CD4-positive, alpha-beta T cell treated with Interleukin-15 for 1 hour (primary cell): ENCODE results near the gene KLRD1.
"Not testable (repeated sequence)": the region's sequence is repeated elsewhere in the genome, so short reads cannot be mapped to it uniquely, and the experiment has no call there.

Experiments used
- DNase-seq: peaks from one replicate; pipeline ENCODE4 v3.0.0-alpha.2; 2020

KLRD1 gene, protein sequence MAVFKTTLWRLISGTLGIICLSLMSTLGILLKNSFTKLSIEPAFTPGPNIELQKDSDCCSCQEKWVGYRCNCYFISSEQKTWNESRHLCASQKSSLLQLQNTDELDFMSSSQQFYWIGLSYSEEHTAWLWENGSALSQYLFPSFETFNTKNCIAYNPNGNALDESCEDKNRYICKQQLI

DNA sequence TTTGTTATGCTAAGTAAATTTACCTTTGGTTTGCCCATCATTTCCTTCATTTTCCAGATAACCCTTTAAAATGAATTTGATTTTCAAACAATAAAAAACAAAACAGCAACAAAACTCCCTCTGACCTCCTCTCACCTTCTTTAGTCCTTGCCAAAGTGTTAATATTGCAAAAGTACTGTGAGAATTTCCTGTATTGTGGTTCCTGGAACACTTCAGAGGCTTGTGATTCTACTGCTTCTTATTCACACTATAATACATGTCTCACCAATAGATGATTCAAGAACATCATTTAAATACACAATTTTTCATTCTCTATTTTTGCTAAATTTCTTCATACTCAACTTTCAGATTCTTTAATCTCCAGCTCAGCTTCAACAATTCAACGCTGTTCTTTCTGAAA is at the start of gene KLRD1:
TSS of gene KLRD1 (plus strand) at position 241 of the 400 bp plus-strand sequence. CDS start 208 bp downstream, outside the sequence.
- DNase-seq = no peak

DNA sequence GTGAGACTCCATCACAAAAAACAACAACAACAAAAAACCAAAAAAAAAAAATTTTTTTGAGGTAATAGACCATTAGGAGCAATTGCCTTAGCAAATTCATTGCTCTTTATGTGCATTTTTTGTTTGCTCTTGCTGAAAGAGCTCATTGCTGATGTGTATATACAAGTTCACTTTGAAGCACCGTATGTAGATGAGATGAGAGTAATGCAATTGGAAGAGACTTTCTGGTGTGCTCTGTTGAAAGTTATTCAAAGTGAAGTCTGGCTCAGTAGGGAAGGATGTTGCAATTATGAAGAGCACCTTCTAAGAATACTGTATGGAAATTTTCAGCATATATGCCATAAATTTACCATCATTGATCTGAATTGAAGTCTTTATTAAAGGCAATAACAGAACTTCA is 46.7 kb upstream of the KLRD1 start:
- DNase-seq = no peak

DNA sequence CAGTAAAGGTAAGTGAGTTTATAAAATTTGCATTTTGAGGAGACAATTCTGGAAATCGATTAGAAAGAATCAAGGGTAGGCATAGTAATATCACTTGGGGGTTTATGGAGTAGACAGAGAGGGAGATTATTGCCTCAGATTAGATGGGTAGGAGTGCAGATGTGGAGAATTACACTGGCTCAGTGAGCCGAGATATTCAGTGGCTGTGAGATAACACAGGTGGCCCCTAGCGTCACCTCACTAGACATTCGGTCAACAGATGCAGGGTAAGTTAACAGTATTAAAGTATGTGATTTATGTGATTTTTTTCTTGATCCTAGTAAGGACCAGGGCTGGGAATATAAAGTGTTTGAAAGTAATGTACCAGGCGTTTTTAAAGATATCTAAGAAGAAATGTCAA is 39.6 kb upstream of the KLRD1 start:
- no peak for DNase-seq

DNA sequence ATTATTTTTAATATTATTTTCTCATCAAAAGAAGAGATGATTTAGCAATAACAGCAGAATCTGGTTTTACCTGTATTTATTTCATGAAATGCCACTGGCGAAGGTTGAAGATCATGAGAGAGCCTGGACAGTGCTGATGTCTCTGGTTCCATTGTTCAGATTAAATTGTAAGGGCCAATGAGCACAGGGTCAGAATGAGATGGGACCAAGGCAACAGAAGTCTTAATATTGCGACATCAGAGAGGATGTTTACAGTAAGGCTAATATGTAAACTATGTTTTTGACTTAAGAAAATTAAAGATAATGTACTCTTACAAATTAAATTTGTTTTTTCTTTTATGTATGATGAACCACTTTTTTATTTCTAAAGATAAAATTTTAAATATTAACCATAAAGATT is 35.2 kb upstream of the KLRD1 start:
- DNase-seq = no peak

DNA sequence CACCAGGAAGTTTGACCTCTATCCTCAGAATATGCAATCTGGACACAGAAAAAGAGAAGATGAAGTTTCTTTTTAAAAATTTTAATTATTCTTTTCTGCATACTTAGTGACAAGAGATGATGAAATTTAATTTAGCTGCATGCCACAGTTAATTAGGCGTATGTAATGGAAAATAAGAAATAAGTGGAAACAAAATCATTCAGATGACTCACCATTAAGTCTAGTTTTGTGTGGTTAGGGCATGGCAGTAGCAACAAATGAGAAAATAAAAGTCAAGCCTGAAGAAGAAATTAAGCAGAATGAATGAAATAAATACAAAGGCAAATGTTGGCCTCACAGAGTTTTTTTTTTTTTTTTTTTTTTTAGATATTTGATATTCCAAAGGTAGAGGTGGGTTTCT is 30.9 kb upstream of the KLRD1 start:
- DNase-seq = no peak

DNA sequence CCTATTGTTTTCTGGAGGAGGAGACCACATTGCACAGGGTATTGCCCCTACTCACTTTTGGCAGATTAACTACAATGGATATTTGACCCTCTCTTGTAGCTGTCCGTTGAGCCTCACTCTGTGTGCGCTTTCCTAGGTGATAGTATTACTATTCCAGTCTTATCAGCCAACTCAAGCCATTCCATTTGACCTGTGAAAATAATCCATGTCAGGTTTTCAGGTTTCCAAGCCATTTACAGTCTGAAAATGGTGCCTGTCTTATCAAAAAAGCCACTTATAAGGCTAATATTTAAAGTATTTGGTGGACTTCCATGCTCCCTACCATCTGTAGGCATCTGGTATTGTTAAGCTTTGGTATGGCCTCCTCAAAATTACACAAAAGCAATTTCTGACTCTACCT is 29.6 kb upstream of the KLRD1 start:
- no peak for DNase-seq

DNA sequence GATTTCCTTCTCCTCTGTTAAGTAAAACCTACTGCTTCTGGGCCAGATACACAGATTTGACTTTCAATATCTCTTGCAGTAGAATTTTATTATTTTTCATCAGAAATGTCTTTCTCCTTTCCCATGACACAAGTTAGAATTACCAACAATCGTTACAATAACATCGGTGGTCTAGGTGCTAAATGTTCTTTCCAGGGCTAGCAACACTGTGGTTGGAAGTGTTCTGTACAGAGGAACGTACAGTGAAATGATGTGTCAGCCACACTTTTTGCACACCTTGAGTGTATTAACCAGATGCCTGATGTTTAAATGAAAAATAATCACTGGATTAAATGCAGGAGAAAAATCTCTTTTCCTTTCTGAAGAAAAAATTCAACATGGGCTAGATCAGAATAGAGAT is 27.7 kb upstream of the KLRD1 start:
- DNase-seq = no peak

DNA sequence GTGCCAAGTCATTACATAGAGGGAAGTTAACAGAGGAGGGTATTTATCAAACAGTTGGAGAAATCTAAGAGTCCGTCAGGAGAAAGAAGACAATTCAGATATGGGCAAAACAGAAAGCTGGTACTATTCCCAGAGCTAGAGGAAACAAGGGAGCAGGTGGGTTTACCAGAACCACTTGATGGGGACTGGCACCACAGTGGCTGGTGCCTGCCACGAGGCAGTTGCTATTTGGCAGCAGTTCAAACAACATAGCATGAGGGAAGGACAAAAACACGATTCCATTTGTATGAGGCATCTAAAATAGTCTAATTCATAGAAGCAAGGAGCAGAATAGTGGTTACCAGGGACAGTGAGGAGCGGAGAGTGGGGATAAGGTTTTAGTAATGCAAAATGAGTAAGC is 24.6 kb upstream of the KLRD1 start:
- no peak for DNase-seq

DNA sequence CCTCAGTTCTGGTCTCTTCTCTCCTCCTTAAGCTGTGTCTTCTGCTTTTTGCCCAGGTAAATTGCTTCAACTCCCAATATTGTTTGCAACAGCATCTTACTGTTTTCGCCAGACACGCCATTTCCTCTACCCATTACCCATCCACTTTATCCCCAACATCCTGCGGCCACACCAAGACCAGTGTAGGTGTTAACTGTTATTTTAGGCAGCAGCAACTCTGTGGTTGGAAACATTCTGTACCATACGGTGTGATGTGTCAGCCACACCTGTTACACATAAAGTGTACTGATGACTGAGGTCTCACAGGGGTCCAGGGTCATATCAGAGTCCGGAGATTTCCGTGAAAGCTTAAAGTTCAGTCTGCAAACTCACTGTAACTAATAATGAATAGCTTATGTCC is 21.8 kb upstream of the KLRD1 start:
- DNase-seq = peak; percentile 30

DNA sequence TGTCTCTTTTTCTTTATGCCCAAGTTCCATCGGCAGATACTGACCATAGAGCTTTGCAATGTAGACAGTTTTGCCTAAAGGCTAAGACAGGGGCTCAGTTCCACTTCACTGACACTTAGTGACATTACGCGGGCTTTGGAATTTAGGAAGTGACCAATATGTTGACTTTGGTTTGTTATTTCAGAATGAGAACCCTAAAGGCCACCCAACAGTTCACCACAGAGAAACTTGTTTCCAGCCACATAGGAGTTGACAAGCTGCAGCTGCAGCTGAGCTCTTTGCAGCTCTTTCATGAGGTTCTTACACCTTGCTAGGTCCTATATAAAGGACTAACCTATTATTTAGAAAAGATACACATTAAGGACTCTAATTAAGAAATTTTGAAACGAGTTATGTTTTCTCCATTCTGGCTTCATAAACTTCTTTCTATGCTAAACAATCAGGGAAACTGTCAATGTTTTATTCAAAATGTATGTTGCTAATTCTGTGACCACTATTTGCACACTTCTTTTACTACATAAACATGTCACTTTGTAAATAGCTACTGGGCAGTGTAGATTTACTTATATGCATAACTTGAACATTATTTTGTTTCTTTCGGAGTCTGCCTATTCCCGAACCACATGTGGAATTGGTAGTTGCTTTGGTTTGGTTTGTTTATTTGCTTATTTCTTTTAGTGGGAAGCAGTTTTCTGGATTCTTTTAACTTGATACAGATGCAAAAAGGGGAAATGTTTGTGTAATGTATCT is 18.5 kb upstream of the KLRD1 start:
- peak; percentile 20 for DNase-seq

DNA sequence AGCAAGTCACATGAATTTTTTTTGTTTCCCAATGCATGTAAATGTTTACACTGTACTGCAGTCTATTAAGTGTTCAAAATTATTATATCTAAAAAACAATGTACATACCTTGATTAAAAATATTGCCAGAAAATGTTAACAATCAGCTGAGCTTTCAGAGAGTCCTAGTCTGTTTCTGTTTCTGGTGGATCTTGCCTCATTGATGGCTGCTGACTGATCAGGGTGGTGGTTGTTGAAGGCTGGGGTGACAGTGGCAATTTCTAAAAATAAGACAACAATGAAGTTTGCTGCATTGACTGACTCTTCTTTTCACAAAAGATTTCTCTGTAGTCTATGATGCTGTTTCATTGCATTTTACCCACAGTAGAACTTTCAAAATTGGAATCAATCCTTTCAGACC is 16.6 kb upstream of the KLRD1 start:
- DNase-seq = no peak

DNA sequence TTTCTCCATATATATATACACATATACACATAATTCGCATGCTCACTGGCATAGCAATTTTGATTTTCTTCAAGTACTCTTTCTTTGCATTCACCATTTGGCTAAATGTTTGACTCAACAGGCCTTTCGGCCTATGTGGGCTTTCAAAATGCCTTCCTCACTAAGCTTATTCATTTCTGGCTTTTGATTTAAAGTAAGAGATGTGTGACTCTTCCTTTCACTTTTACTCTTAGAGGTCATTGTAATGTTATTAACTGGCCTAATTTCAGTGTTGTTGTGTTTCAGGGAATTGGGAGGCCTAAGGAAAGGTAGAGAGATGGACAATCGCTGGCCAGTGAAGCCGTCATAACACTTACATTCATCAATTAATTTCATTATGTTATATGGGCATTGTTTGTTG is 14.5 kb upstream of the KLRD1 start:
- no peak for DNase-seq

DNA sequence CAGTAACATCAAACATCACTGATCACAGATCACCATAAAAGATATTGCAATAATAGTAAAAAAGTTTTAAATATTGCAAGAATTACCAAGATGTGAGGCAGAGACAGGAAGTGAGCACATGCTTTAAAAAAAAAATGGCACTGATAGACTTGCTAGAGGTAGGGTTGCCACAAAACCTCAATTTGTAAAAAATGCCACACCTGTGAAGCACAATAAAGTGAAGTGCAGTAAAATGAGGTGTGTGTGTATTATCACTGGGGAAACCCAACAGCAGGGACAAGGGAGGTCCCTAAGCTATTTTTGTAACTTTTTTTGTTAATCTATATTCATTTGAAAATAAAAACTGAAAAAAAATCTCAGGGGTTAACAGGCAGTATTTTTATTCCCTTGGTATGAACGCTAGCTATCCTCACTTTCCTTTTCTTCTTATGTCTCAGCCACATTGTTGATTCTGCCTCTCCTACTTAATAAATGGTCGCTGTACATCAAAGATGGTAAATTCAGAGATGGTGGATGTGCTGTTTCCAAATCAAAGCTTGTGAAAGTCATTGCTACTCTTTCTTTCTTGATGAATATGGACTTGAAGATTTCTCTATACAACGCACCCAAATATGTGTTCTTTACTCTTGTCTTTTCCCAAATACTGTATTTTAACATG is 14.0 kb upstream of the KLRD1 start:
- DNase-seq = peak; percentile 26

DNA sequence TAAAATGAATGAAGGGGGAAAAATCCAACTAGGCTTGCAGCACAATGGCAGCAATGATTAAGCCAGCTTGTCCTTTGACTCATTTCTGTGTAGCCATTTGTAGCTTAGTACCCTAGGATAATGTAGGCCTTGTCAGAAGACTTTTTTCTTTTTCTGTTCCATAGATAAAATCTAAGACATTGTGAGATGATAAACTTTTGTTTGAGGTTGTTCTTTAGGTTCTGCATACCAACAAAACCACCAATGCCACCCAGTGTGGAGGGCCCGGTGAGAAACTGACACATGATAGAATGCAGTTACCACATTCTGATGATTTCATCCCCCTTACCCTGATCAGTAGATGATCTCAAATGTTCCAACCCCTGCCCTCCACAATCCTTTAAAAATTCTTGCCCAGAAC is 6.6 kb upstream of the KLRD1 start:
- DNase-seq = no peak

DNA sequence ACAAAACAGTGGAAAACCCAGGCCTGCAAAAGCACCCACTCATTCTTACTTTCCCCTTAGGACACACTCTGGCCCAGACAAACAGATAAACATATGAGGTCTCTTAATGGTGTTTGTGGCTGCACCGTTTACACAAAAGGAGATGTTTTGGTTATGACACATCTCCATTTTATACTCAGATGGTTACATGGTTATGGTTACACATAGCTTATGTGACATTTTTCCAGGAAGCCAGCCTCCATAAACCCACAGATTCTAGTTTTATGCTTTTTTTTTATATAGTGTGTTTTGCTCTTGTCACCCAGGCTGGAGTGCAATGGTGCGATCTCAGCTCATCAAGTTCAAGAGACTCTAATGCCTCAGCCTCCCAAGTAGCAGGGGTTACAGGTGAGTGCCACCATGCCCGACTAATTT is 3.5 kb upstream of the KLRD1 start:
- no peak for DNase-seq

DNA sequence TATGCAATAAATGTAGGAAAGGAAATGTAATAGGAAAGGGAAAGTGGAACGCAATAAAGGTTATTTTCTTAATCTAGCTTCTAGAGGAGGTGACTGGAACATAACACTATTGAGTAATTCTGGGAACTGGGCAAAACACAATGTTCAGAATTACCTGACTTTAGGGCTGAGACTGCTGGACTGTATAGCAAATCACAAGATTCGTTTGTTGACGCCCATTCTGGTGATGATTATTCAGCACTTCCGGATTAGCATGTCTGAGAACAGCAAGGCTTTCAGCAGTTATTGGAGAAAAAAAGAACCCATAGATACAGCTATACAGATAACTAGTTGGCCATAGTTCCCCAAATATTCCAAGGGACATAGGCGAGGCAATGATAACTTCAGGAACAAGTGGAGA is 2.3 kb upstream of the KLRD1 start:
- peak; percentile 47 for DNase-seq

DNA sequence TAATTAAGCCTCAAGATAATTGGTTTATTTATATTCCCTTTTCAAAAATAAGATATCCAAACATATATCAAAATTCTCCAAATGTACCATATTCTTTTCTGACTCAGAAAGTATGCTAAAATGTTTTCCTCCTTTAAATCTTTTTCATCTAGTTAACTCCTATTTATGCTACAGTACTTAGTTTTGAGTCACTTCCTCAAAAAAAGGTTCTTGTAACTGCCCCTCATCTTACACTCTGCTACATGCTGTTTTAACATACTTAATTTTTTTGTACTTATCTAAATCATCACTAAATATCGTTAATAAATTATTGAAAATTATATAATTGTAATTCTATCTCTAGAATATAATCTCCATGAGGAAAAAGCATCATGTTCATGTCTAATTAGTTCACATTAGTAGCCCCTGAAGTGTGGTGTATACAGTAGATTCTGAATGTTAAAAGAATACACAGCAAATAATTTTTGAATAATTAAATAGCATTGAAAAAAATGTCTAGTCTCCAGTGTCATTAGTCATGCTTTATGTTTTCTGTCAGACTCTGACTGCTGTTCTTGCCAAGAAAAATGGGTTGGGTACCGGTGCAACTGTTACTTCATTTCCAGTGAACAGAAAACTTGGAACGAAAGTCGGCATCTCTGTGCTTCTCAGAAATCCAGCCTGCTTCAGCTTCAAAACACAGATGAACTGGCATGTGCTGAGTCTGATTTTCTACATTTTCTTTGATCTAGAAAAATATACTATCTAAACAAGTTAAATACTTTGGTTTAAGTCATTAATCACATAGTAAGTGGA is 3.5 kb downstream of the KLRD1 start:
- no peak for DNase-seq

DNA sequence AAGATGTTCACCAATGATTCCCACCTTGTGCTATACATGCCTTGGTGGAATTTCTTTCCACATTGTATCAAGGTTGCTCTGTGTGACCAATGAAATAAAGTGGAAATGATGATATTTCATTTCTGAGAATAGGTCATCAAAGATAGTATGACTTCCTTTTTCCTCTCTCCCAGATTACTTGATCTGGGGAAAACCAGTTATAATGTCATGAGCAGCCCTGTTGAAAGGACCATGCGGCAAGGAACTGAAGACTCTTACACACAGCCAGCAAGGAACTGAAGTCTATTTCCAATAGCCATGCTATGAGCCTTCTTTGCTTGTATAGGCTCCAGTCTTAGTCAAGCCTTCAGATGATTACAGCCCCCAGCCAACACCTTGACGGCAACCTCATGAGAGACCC is 11.7 kb downstream of the KLRD1 start:
- no peak for DNase-seq

DNA sequence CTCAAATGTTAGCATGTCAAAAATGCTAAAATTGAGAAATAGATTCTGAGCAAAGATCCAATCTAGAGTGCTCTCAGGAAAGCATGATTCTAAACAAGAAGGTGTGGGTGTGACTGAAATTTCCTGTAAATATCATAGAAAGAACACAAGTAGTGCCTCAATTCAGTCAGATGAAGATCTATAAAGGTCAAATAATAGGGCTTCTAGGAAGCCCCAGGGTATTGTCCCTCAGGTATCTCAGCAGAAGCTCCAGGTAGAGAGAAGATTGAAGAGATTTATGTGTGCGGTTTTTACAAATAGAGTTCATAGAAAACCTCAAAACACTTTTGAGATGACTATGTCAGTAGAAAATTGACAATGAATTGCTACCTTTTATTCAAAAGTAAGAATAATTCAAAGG is 13.0 kb downstream of the KLRD1 start:
- DNase-seq = no peak

DNA sequence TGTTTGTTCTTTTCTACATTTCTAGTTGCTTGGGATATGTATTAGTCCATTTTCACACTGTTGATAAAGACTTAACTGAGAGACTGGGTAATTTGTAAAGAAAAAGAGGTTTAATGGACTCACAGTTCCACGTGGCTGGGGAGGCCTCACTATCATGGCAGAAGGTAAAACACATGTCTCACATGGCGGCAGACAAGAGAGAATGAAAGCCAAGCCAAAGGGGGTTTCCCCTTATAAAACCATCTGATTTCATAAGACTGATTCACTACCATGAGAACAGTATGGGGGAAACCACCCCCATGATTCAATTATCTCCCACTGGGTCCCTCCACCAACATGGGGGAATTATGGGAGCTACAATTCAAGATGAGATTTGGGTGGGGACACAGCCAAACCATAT is 21.0 kb downstream of the KLRD1 start:
- not testable (repeated sequence) for DNase-seq

DNA sequence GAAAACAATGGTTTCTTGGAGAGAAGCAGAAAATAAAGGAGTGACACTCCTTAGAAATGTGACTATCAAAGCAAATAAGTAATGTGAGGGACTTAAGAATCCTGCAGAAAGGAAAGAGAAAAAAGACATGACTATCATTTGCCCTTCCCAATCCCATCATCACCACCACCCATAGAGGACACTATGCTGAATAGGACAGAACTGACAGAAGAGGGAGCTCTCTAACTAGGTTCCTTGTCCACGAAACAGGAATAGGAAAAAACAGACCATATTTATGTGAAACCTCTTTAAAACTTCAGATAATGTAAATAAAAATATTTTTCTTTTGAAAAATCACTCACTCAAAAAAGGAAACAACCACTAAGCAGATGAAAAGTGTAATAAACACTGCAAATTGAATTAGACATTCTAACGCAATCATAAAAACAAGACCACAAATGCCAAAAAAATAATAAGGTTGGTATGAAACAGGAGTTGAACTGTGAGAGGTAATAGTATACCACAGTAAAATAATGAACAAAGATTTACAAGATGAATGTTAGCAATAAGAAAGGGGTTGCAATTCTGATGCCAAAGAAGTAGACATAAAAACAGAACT is 24.1 kb downstream of the KLRD1 start:
- DNase-seq = no peak

DNA sequence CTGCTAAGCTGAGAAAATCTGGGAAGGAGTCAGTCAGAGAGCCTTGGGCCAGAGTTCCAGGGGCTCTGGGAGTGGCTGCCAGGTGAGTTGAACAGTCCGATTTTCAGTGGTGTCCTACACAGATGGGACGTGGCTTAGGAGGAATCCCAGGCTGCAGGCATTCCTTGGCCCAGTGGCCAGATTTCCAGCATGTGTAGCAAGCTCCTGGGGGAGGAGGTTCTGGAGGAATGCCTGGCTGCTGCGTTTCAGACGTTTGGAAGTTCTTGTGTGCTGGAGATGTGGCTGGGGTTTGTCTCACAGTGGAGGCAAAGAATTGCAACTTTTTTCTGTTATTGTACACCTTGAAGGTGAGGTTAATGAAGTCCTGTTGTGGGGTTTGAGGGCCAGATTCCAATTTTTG is 28.5 kb downstream of the KLRD1 start:
- not testable (repeated sequence) for DNase-seq

DNA sequence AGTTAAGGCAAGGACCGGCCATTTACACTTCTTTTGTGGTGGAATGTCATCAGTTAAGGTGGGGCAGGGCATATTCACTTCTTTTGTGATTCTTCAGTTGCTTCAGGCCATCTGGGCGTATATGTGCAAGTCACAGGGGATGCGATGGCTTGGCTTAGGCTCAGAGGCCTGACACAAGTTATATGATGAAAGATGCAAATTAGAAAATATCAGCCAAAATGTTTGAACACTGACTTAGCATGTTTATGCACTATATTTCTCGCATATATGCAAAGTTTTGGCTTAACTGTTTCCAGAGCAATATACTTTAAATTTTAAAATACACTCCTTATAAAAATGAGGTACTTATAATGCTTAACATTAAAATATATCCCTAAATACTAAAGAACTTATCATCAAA is 30.8 kb downstream of the KLRD1 start:
- not testable (repeated sequence) for DNase-seq
